Retinal pigment epithelial cell (primary cell): ENCODE results near the gene UMAD1.
"Not testable (repeated sequence)": the region's sequence is repeated elsewhere in the genome, so short reads cannot be mapped to it uniquely, and the experiment has no call there.

Source experiments
- DNase-seq: peaks from one replicate; pipeline ENCODE4 v3.0.0-alpha.2; 2010; ENCODE audit warnings: low read depth
- H3K4me3 ChIP-seq: 2 replicates; pipeline ENCODE4 v1.5.1; 2011; ENCODE audit warnings: mild to moderate bottlenecking, low read length, control low read depth, moderate library complexity
- CTCF ChIP-seq: conservative IDR thresholded peaks from 2 replicates; pipeline ENCODE4 v1.5.1; 2011; ENCODE audit warnings: low read depth, low read length, control low read depth, inconsistent platforms

The UMAD1 gene

GRCh38 chr7:7675686-7676085 lies 35.1 kb downstream of the UMAD1 start:
- no peak for TF ChIP-seq CTCF
- H3K4me3 ChIP-seq, result no peak overlapping the region
- no peak for DNase-seq

GRCh38 chr7:7679640-7680039 lies 39.1 kb downstream of the UMAD1 start:
- not testable (repeated sequence) for DNase-seq, H3K4me3 ChIP-seq

- peak; percentile 63 for TF ChIP-seq CTCF
- H3K4me3 ChIP-seq, result no peak overlapping the region
- no peak for DNase-seq
These were observed 40.8 kb downstream of the UMAD1 start for GRCh38 chr7:7681191-7681935.

GRCh38 chr7:7681936-7682329 lies 41.4 kb downstream of the UMAD1 start:
- DNase-seq, result no peak
- no peak for TF ChIP-seq CTCF
- H3K4me3 ChIP-seq, result no peak overlapping the region

GRCh38 chr7:7682861-7683260 lies 42.3 kb downstream of the UMAD1 start:
- no peak for DNase-seq
- TF ChIP-seq CTCF, result no peak
- H3K4me3 ChIP-seq, result no peak overlapping the region

GRCh38 chr7:7686811-7687508 lies 46.4 kb downstream of the UMAD1 start:
- no peak for DNase-seq
- H3K4me3 ChIP-seq, result no peak overlapping the region
- TF ChIP-seq CTCF, result no peak

- no peak overlapping the region for H3K4me3 ChIP-seq
- TF ChIP-seq CTCF, result no peak
These were observed 47.2 kb downstream of the UMAD1 start for GRCh38 chr7:7687800-7688199.

More at GRCh38 chr7:7687800-7688199, 47.2 kb downstream of the UMAD1 start:
- DNase-seq, result no peak
